MM.1S (cell line): ENCODE data around the gene MAP1LC3B2.

Experiments
- EZH2 ChIP-seq: fragments of 300-600 bp; sonication (generic); optimal IDR thresholded peaks from 2 replicates; pipeline ENCODE3; 2017; ENCODE audit warnings: low read depth, mild to moderate bottlenecking, antibody characterized with exemption, low read length, mixed read lengths
- EZH2phosphoT487 ChIP-seq: fragments of 300-600 bp; sonication (generic); IDR thresholded peaks from 2 replicates; pipeline ENCODE4 v1.6.1; 2018; ENCODE audit warnings: antibody characterized with exemption, low read length
- TF ChIP-seq, protein P1 (sequence below): fragments of 300-600 bp; sonication (generic); IDR thresholded peaks from 2 replicates; pipeline ENCODE4 v1.5.1; 2016; ENCODE audit warnings: antibody characterized with exemption, low read length, mixed read lengths

DNA sequence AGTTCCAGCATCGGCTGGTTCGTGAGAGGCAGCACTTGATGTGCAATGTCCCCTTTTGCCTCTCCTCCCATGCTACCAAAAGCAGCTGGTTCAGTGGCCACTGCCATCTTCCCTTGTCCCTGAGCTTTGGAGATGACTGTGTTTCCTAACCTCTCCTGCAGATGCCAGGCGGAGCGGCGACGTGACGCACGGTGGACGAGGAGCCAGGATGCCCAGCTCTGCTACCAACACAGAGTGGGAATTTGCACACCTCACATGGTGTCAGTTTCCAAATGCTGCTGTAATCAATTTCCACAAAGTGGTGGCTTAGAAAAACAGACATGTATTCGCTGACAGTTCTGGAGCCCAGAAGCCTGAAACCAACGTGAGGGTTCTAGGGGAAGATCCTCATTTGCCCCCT is 42.5 kb upstream of the MAP1LC3B2 start:
- TF ChIP-seq, protein P1, sequence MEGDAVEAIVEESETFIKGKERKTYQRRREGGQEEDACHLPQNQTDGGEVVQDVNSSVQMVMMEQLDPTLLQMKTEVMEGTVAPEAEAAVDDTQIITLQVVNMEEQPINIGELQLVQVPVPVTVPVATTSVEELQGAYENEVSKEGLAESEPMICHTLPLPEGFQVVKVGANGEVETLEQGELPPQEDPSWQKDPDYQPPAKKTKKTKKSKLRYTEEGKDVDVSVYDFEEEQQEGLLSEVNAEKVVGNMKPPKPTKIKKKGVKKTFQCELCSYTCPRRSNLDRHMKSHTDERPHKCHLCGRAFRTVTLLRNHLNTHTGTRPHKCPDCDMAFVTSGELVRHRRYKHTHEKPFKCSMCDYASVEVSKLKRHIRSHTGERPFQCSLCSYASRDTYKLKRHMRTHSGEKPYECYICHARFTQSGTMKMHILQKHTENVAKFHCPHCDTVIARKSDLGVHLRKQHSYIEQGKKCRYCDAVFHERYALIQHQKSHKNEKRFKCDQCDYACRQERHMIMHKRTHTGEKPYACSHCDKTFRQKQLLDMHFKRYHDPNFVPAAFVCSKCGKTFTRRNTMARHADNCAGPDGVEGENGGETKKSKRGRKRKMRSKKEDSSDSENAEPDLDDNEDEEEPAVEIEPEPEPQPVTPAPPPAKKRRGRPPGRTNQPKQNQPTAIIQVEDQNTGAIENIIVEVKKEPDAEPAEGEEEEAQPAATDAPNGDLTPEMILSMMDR = no peak
- TF ChIP-seq EZH2 (no peak), EZH2phosphoT487 (no peak)
